ENCODE measurements around the gene ENSA. TPM values are rescaled to one million over a fixed set of nuclear protein-coding genes. Genes with fewer than 3 reads are reported as not detected.

ENSA gene
- polyA plus RNA-seq, 3 donors = 30.6 to 40.3 (median 38.5) TPM

- Histone ChIP-seq H3K4me2 (replicated peaks; ENCODE audit: extremely low read depth, low read length, poor library complexity, severe bottlenecking) (no peak overlapping the region), H3K9me3 (replicated peaks in 1 of 2; ENCODE audit: control insufficient read depth in 1 of 2, insufficient read depth in 1 of 2, low read length in 2 of 2) (no peaks in the 10 kb centered on the region), H3K27ac (ENCODE audit: low read depth in 1 of 2, low read length in 2 of 2) (no peak overlapping the region), H3K9ac (ENCODE audit: insufficient read depth, low read length, poor library complexity, severe bottlenecking) (no peak overlapping the region), H3K4me1 (ENCODE audit: control insufficient read depth in 1 of 2, insufficient read depth in 2 of 2, low read length in 2 of 2) (no peaks in the 10 kb centered on the region), H3K4me3 (replicated peaks in 1 of 3; ENCODE audit: low read depth in 2 of 3, low read length in 3 of 3) (no peak overlapping the region), H2AFZ (ENCODE audit: insufficient read depth, low read depth, low read length, poor library complexity, severe bottlenecking) (no peak overlapping the region), H4K20me1 (ENCODE audit: insufficient read depth, low read length) (no peaks in the 10 kb centered on the region), H3K36me3 (replicated peaks in 1 of 2; ENCODE audit: control insufficient read depth in 1 of 2, insufficient read depth in 2 of 2, low read length in 2 of 2) (peaks cover 12 to 28% of the 10 kb centered on the region in 2 donors), H3K79me2 (ENCODE audit: insufficient read depth, low read length) (no peaks in the 10 kb centered on the region), H3K27me3 (ENCODE audit: control insufficient read depth in 2 of 2, insufficient read depth in 2 of 2, low read length in 2 of 2) (no peaks in the 10 kb centered on the region)
- no peak overlapping the region for H3K4me3 Mint-ChIP-seq
- peaks cover 0 to 2% (median 0%) of the 10 kb centered on the region in 7 donors for H3K9me3 Mint-ChIP-seq
- peaks cover 28 to 44% of the 10 kb centered on the region in 2 donors for H3K36me3 Mint-ChIP-seq
- peak overlapping the region in 1 of 7 donors; percentile 73 for H3K27ac Mint-ChIP-seq
- no peaks in the 10 kb centered on the region for H3K27me3 Mint-ChIP-seq (ENCODE audit: low read depth in 3 of 3)
- 96% methylated on average over 9 of the region's 9 CpGs for WGBS (ENCODE audit: insufficient coverage)
- H3K4me1 Mint-ChIP-seq = peaks cover 4% of the 10 kb centered on the region
- TF ChIP-seq, protein P1, sequence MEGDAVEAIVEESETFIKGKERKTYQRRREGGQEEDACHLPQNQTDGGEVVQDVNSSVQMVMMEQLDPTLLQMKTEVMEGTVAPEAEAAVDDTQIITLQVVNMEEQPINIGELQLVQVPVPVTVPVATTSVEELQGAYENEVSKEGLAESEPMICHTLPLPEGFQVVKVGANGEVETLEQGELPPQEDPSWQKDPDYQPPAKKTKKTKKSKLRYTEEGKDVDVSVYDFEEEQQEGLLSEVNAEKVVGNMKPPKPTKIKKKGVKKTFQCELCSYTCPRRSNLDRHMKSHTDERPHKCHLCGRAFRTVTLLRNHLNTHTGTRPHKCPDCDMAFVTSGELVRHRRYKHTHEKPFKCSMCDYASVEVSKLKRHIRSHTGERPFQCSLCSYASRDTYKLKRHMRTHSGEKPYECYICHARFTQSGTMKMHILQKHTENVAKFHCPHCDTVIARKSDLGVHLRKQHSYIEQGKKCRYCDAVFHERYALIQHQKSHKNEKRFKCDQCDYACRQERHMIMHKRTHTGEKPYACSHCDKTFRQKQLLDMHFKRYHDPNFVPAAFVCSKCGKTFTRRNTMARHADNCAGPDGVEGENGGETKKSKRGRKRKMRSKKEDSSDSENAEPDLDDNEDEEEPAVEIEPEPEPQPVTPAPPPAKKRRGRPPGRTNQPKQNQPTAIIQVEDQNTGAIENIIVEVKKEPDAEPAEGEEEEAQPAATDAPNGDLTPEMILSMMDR (IDR thresholded peaks at IDR 0.05) = no peak
- no peak for DNase-seq
- intact Hi-C loops (cut with micrococcal nuclease) = no loop called here
These were observed 33.4 kb upstream of the ENSA start for GRCh38 chr1:150662811-150663210.

- peaks cover 32 to 41% of the 10 kb centered on the region in 2 donors for H3K36me3 Mint-ChIP-seq
- intact Hi-C loops (cut with micrococcal nuclease) = no loop called here
- TF ChIP-seq, protein P1 (IDR thresholded peaks at IDR 0.05) = no peak
These were observed 31.7 kb upstream of the ENSA start for GRCh38 chr1:150661156-150661555.

More at GRCh38 chr1:150661156-150661555, 31.7 kb upstream of the ENSA start:
- Histone ChIP-seq H3K9me3 (replicated peaks in 1 of 2; ENCODE audit: control insufficient read depth in 1 of 2, insufficient read depth in 1 of 2, low read length in 2 of 2) (no peaks in the 10 kb centered on the region), H3K4me1 (ENCODE audit: control insufficient read depth in 1 of 2, insufficient read depth in 2 of 2, low read length in 2 of 2) (no peaks in the 10 kb centered on the region), H3K36me3 (replicated peaks in 1 of 2; ENCODE audit: control insufficient read depth in 1 of 2, insufficient read depth in 2 of 2, low read length in 2 of 2) (peaks cover 12 to 28% of the 10 kb centered on the region in 2 donors), H3K4me2 (replicated peaks; ENCODE audit: extremely low read depth, low read length, poor library complexity, severe bottlenecking) (no peak overlapping the region), H3K9ac (ENCODE audit: insufficient read depth, low read length, poor library complexity, severe bottlenecking) (no peak overlapping the region), H4K20me1 (ENCODE audit: insufficient read depth, low read length) (no peaks in the 10 kb centered on the region), H3K4me3 (replicated peaks in 1 of 3; ENCODE audit: low read depth in 2 of 3, low read length in 3 of 3) (no peak overlapping the region), H3K27me3 (ENCODE audit: control insufficient read depth in 2 of 2, insufficient read depth in 2 of 2, low read length in 2 of 2) (no peaks in the 10 kb centered on the region), H3K79me2 (ENCODE audit: insufficient read depth, low read length) (no peaks in the 10 kb centered on the region), H2AFZ (ENCODE audit: insufficient read depth, low read depth, low read length, poor library complexity, severe bottlenecking) (no peak overlapping the region), H3K27ac (ENCODE audit: low read depth in 1 of 2, low read length in 2 of 2) (no peak overlapping the region)
- no peak for DNase-seq
- peaks cover 4% of the 10 kb centered on the region for H3K4me1 Mint-ChIP-seq
- no peaks in the 10 kb centered on the region for H3K27me3 Mint-ChIP-seq (ENCODE audit: low read depth in 3 of 3)
- H3K9me3 Mint-ChIP-seq = peaks cover 0 to 2% (median 0%) of the 10 kb centered on the region in 7 donors
- no CpG with 5 or more reads among the region's 5 CpGs for WGBS (ENCODE audit: insufficient coverage)
- no peak overlapping the region for H3K4me3 Mint-ChIP-seq
- H3K27ac Mint-ChIP-seq = no peak overlapping the region
